HCEC 1CT (cell line): ENCODE measurements around the gene SPPL2B.
"Not testable (repeated sequence)": the region's sequence is repeated elsewhere in the genome, so short reads cannot be mapped to it uniquely, and the experiment has no call there.

Experiments
- DNase-seq: peaks from one replicate; pipeline ENCODE4 v3.0.0-alpha.2; 2017

The SPPL2B gene

DNA sequence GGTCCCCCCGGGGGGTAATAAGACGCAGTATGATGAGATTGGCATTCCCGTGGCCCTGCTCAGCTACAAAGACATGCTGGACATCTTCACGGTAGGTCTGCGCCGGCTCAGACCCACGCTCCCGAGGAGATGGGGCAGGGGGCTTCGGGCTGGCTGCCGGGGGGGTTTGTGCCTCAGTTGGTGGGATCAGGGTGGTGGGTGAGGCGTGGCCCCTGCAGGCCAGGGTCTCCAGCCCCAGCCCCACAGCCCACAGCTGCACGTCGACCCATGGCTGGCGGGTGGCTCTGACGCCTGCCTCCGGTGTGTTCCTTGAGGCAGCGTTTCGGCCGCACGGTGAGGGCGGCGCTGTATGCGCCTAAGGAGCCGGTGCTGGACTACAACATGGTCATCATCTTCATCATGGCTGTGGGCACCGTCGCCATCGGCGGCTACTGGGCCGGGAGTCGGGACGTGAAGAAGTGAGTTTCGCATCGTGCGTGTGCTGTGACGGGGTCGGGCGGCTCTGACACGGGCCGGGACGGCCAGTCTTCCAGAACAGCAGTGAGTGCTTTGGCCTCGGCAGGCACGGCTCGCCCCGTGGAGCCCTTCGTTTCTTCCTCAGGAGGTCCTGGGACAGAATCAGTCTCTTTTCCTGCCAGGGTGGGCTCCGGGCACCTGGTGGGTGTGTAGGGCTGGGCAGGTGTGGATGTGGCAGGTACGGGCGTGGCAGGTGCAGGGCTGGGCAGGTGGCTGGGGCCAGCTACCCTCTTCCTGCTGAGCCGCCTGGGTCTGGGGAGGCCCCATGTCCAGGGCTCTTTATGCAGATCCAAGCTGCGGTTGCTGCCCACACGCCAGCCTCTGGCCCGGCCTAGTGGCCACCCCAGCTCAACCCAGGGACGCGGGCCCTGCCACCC lies 10.5 kb downstream of the SPPL2B start:
- no peak for DNase-seq

DNA sequence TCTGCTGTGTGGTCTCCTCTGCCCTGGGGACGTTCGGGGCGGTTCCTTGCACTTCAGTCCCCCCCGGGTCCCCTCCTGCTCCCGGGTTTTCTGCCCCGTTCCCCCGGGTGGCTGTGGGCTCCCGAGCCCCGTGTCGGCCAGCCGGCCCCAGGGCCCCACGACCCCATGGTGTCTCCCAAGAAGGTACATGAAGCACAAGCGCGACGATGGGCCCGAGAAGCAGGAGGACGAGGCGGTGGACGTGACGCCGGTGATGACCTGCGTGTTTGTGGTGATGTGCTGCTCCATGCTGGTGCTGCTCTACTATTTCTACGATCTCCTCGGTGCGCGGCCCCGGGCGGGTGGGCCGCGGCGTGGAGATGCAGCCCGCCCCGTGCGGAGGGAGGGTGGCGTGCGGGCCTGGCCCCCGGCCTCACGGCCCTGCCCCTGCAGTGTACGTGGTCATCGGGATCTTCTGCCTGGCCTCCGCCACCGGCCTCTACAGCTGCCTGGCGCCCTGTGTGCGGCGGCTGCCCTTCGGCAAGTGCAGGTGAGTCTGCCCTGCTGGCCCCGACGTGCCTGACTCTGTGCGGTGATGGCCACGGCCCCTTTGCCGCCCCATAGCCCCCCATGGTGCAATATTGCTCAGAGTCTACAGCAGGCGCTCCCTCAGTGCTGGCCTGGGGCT lies 11.3 kb downstream of the SPPL2B start:
- no peak for DNase-seq

DNA sequence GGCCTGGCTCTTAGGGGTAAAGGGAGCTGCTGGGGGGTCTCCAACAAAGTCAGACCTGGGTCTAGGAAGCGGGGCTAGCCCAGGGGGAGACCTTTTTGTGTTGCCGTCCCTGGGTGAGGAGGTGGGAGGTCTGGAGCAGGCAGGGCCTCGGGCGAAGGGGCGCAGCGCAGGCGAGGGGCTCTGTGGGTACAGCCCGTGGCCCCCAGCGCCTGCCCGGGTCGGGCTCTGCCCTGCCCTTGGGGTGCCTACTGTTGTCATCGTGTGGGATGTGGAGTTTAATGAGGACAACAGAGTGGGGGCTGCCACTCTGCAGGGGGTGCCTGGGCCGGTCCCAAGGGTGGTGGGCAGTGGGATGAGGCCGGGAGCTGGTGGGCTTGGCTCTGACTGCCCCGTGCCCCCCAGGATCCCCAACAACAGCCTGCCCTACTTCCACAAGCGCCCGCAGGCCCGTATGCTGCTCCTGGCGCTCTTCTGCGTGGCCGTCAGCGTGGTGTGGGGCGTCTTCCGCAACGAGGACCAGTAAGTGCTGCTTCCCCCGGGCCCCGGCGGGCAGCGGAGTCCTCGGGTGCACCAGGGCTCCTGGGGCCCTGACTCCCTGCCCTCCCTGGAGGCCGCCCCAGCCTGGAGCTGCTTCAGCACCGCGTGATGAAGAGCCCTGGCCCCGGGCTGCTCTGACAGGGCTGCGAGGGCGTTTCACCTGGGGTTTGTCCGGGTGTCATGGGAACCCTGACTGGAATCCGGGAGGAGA lies 12.2 kb downstream of the SPPL2B start:
- DNase-seq, result no peak

DNA sequence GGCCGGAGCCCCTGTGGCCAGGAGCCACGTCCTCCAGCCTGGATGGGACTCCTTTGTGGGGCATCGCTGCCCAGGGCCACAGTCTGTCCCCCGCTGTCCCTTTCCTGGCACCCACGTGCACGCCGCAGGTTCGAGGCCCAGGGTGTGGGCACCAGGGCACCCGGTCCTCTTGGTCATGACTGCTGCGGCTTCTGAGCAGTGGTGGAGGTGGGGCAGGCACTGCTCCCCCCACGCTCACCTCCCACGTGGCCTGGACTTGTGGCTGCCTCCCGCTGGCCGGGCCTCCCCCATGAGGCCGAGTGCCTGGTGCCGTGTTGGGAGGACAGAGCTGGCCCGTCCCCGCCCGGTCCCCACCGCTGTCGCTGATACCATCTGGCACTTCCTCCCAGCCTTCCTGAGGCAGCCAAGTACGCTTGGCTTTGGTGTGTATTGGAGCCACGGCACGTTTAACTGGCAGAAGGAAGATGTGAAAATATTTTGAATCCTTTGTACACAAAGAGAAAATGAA lies 12.8 kb downstream of the SPPL2B start:
- no peak for DNase-seq

DNA sequence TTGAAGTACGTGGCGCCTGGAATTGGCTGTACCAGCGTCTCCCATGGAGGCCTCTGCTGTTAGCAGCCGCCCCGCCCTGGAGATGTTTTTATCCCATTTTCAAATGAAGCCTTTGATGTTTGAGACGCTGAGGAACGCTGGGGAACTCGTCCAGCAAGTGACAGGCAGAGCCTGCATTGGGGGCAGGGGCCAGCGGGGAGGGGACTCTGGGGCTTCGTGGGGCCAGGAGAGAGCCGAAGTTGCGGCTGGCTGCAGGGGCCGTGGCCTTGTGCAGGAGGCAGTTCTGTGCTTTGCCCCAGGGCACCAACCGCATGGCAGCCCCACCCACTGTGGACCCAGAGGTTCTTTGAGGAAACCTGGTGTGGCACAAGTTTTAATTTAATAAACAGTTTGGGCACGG lies 13.5 kb downstream of the SPPL2B start:
- no peak for DNase-seq

DNA sequence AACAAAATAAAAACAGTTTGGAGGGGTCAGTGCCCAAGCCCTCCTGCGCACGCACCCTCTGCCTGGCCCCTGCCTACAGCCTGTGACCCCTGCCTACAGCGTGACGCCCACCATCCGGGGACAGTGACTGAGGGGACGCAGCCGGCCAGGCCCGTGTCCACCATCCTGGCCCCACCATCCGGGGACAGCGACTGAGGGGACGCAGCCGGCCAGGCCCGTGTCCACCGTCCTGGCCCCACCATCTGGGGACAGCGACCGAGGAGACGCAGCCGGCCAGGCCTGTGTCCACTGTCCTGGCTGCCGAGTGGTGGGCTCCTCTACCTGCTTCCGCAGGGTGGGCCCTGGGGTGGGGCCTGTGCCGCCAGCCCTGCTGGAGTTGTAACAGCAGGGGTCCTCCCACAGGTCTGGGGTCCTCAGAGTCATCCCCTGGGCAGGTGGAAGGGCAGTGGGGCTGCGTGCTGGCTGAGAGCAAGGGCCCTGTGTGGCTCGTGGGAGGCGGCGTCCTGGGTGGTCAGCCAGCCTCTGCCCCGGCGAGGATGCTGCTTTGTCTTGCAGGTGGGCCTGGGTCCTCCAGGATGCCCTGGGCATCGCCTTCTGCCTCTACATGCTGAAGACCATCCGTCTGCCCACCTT lies 14.3 kb downstream of the SPPL2B start:
- DNase-seq, result no peak

DNA sequence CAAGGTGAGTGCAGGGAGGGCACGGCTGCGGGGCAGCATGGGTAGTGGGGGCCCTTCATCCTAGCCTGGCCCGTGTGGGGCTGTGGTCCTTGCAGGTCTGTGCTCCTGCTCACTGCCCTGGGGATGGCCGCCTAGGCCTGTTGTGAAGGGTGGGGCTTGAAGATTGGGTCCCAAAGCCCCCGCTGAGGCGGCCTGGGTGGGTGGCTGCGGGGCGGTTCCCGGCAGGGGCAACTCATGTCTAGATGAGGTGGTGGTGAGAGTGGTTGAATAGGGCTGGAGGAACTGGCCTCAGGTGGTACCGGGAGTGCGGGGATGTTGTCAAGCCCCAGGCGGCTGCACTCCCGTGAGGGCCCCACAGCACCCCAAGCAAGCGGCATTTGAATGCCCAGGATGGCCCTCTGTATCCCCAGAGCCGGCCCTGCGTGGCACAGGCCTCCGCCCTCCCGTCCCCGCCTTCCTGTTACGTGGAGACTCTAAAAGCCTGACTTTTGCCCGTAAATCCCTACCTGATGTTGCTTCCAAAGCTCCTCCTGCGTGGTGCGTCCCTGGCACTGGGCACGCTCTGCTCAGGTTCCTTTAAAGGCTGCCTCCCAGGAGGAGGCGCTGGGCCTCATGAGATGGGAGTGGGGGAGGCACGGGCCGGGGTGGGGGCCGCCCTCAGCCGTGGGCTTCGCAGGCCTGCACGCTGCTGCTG lies 15.0 kb downstream of the SPPL2B start:
- no peak for DNase-seq

DNA sequence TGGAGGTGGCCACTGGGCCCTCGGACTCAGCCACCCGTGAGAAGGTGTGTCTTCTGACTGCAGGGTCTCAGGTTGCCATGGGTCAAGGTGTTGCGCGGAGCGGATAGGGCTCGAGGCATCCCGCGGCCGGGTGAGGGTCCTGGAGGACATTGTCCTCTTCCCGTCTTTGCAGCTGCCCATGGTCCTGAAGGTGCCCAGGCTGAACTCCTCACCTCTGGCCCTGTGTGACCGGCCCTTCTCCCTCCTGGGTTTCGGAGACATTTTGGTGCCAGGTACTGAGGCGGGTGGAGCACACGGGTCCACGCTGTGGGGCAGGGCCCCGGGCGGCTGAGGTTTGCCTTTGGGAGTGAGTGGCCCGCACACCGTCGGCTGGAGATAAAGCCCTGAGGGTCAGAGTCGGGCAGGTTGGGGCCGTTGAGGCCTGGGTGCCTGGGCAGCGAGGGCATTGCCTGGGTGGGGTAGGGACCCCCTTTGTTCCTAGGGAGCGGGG lies 15.9 kb downstream of the SPPL2B start:
- DNase-seq, result no peak

DNA sequence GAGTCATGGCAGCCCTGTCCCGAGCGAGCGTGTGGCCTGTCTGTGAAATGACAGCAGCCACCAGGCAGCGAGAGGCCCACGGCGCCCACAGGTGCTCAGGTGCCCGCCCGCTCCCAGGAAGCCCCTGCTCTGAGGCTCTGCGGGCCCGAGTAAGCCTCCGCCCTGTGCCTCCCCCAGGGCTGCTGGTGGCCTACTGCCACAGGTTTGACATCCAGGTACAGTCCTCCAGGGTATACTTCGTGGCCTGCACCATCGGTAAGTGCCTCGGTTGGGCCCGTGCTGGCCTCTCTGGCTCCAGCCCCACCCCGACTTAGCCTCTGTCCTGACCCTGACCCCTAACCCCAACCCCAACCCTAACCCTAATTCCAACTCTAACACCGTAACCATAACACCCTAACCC lies 16.6 kb downstream of the SPPL2B start:
- no peak for DNase-seq

DNA sequence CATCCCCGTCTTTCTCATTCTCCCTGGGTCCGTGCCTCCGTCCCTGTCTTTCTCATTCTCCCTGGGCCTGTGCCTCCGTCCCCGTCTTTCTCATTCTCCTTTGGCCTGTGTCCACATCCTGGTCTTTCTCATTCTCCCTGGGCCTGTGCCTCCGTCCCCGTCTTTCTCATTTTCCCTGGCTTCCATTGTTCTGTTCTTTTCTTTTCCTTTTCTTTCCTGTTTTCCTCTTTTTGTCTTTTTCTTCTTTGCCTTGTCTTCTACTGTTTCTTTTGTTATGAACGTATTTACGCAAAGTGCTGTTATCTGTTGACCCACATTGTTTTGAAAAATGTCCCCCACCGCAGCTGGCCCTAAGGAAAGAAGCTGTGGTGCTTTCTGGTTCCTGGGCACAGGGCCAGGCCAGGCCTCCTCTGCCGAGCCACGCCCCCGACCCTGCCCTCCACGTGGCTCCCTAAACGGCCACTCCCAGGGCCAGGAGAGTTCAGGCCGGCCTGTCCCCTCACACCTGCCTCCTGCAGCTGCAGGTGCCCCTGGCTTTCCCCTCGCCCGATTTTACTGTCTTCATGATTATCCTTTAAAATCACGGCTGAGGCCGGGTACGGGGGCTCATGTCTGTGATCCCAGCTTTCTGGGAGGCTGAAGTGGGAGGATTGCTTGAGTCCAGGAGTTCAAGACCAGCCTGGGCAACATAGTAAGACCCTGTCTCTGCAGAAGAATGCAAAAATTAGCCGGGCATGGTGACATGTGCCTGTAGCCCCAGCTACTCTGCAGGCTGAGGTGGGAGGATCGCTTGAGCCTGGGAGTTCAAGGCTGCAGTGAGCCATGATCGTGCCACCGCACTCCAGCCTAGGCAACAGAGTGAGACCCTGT lies 17.5 kb downstream of the SPPL2B start:
- DNase-seq, result no peak

DNA sequence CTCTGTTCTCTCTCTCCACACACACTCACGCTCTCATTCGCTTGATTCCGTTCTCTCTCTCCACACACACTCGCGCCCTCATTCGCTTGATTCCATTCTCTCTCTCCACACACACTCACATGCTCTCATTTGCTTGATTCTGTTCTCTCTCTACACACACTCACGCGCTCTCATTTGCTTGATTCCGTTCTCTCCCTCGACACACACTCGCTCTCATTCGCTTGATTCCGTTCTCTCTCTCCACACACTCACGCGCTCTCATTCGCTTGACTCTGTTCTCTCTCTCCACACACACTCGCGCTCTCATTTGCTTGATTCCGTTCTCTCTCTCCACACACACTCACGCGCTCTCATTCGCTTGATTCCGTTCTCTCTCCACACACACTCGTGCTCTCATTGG lies 21.3 kb downstream of the SPPL2B start:
- not testable (repeated sequence) for DNase-seq

DNA sequence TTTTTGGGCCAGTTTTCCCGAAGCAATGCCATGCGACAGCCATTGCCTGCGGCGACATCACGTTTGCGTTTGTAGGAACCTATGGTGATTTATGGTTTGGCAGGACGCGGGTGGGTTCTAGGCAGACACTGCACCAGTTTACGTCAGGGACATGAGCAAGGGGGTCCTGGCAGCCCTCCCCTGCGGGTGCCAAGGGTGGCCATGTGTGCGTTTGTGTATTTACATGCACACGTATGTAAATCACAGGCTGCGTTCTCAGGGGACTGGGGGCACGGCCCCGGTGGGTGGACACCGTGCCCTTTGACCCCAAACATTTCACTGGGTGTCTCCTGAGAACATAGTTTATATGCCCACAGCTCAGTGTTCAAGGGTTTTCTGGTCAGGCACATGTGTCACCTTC lies 22.2 kb downstream of the SPPL2B start:
- no peak for DNase-seq

DNA sequence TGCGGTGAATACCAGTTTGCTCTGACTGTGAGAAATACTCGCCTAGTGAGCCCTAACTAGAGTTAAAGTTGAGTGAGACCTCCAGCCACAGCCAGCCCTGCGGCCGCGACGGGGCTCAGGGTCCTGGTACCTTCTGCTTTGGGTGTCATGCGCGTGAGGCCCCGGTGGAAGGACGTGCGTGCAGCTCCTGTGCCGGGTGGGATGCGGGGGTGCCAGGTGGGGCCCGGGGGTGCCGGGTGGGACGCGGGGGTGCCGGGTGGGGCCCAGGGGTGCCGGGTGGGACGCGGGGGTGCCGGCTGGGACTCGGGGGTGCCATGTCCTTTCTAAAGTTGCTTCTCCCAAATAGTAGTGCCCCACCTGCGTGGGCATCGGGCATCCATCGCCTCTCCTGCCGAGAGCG lies 23.1 kb downstream of the SPPL2B start:
- DNase-seq, result no peak

DNA sequence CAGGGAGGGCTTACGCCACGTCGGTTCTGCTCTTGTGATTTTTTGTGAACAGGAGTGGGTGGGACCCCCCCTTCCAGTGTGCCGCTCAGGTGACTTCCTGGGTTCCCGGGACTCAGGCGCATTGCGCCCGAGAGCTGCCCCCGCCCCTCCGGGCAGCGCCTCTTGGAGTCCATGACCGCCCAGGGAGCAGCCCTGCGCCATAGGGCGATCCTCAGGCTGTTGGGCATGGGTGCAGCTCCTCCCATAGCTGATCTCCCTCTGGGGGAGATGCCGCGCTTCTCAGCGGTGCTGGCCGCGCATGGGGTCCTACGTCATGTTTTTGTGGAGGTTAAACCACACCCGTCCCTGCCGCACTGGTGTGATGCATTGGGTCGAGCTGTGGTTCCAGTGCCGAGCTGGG lies 23.6 kb downstream of the SPPL2B start:
- no peak for DNase-seq

DNA sequence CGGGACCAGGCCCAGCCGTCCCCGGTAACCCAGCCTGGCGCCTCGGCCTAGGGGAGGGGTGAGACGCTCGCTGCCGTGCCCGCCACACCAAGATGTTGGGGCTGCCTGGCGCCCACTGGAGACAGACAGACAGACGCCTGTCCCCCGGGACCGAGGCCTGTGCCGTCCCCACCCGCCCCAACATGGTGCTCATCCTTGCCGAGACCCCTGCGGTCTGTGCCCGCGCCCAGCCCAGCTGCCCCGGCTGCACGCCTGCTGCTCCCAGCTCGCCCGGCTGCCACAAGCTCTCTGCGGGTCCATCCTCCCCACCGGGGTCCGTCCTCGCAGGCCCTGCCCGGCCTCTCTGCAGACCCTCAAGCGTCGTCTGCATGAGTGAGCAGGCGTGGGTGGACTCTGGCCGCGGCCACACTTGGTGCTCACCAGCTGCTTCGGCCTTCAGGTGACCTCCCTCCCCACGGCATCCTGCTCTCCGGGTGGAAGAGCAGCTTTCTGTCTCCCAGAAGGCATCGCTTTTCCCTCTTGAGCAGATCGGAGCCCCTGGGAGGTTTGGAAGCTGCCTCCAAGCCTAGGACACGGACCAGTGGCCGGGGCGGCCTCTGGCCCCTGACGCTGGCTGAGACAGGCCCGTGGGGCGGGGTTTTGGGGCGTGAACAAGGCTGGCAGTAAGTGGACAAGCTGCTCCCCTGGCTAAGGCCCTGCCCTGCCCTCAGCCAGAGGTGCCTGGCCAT lies 24.8 kb downstream of the SPPL2B start:
- DNase-seq, result no peak

DNA sequence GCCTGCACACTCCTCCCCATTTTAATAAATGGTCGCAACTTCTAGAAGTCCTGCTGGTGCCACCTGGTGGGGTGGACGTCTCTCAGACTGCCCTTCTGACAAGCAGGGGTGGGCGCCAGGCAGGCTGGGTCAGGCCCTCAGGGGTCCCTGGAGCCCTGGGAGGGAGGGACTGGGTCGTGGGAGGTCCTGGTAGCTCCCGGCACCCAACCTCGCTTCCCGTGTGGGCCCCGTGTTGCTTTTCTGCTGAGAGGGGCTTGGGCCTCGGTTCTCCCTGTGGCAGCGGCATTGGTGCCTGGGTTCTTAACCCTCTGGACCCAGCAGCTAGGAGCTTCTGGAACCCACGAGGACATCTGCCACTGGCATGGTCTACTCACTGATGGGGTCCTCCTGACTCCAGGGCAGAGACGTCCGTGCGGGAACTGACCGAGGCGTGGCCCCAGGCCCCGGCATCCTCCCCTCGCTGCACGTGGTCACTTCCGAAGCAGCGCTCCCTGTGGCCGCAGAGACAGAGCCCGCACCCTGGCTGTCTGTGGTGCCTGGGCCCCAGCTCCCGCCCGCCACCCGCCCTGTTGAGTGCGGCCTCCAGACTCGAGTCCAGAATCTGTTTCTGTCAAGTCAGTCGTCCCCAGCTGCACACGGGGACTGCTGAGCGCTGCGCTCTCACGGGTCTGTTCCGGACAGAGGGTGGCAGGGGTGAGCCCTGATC lies 25.6 kb downstream of the SPPL2B start:
- no peak for DNase-seq

DNA sequence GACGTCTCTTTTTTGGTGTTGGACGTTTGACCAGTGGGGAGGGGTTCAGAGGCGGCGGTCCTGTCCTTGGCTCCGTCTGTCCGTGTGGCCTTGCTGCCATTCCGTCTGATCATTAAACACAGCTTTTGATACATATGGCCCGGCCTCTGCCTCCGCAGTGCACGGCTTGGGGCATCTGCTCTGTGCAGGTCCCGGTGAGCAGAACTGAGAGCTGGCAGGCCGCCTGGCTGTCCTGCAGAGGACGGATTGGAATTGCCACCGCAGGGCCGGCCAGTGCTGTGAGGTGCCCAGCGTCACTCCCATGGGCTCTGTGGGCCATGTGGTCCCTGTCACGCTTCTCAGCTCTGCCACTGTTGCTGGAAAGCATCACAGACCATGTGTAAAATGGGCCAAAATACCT lies 26.2 kb downstream of the SPPL2B start:
- no peak for DNase-seq

DNA sequence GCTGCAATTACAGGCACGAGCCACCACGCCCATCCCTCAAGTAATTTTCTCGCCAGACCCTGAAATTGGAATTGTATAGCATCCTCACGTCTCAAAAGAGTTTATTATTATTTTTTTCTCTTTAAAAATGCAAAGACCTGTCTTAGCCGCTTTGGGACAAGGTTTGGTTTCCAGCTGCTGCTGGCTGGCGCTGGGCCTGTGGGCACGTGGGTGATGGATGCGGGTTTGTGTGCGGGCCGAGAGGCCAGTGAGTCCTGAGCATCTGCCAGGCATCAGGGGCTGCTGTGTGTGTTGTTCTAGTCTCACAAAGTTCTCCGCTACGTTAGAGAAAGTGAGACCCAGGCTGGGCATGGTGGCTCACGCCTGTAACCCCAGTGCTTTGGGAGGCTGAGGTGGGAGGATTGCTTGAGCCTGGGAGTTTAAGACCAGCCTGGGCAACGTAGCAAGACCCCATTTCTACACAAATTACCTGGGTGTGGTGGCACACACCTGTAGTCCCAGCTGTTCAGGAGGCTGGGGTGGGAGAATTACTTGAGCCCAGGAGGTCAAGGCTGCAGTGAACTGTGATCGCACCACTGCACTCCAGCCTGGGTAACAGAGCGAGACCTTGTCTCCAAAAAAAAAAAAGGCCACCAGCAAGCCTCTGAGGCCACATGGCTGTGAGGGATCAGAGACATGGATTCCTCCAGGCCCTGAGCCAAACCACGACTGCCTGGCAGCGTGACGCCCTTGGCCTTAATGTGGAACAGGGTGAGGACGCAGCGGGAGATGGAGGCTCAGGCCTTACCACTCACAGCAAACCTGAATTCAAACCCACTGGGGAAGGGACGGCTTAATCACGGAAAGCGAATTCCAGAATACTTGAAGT lies 26.9 kb downstream of the SPPL2B start:
- DNase-seq, result no peak
